Endodermal cell (in vitro differentiated cells): Measurements from ENCODE around the gene PPBP. TPM values are rescaled to one million over a fixed set of nuclear protein-coding genes. Genes with fewer than 3 reads are reported as not detected.

Experiments
- DNase-seq: peaks from one replicate; pipeline ENCODE4 v3.0.0-alpha.2; 2017
- H3K27ac ChIP-seq: 2 replicates; pipeline ENCODE4 v1.5.1; 2013; ENCODE audit warnings: mild to moderate bottlenecking, low read depth, low read length, moderate library complexity
- H3K27me3 ChIP-seq: 2 replicates; pipeline ENCODE4 v1.6.1; 2013; ENCODE audit warnings: mild to moderate bottlenecking, low read length, moderate library complexity; ENCODE audit not compliant: insufficient read depth, control insufficient read depth, poor library complexity, severe bottlenecking
- H3K36me3 ChIP-seq: 2 replicates; pipeline ENCODE4 v1.7.0; 2013; ENCODE audit warnings: mild to moderate bottlenecking, low read length, moderate library complexity; ENCODE audit not compliant: control insufficient read depth, insufficient read depth
- H3K4me1 ChIP-seq: one replicate; pipeline ENCODE4 v1.7.0; 2013; ENCODE audit warnings: low read length; ENCODE audit not compliant: control insufficient read depth, insufficient read depth
- H3K4me3 ChIP-seq: 2 replicates; pipeline ENCODE4 v1.5.1; 2013; ENCODE audit warnings: mild to moderate bottlenecking, low read length, moderate library complexity
- H3K9ac ChIP-seq: 2 replicates; pipeline ENCODE4 v1.6.1; 2013; ENCODE audit warnings: mild to moderate bottlenecking, low read length, moderate library complexity; ENCODE audit not compliant: poor library complexity, severe bottlenecking; ENCODE audit errors: extremely low read depth
- H3K9me3 ChIP-seq: 2 replicates; pipeline ENCODE4 v1.6.1; 2013; ENCODE audit warnings: mild to moderate bottlenecking, low read length, moderate library complexity; ENCODE audit not compliant: control insufficient read depth
- H3K27ac Mint-ChIP-seq: 2 replicates; pipeline ENCODE4 v1.8.0; 2020; ENCODE audit warnings: mixed read lengths
- H3K27me3 Mint-ChIP-seq: 2 replicates; pipeline ENCODE4 v1.8.0; 2021; ENCODE audit warnings: mild to moderate bottlenecking, mixed read lengths; ENCODE audit not compliant: insufficient read depth
- H3K36me3 Mint-ChIP-seq: 2 replicates; pipeline ENCODE4 v1.8.0; 2020; ENCODE audit warnings: low read depth, mixed read lengths
- H3K4me1 Mint-ChIP-seq: 2 replicates; pipeline ENCODE4 v1.8.0; 2020; ENCODE audit warnings: mixed read lengths
- H3K4me3 Mint-ChIP-seq: 2 replicates; pipeline ENCODE4 v1.8.0; 2020; ENCODE audit warnings: mild to moderate bottlenecking, moderate library complexity, mixed read lengths
- H3K9me3 Mint-ChIP-seq: 2 replicates; pipeline ENCODE4 v1.8.0; 2020; ENCODE audit warnings: mild to moderate bottlenecking, mixed read lengths
- CTCF ChIP-seq: fragments of 200-600 bp; sonication (generic); conservative IDR thresholded peaks from 2 replicates; pipeline ENCODE4 v1.5.0; 2021; ENCODE audit warnings: antibody characterized with exemption, mild to moderate bottlenecking
- WGBS, 2 experiments: methylation state at CpG; one replicate each; pipeline versions ENCODE4 v1.1.5 to v1.1.7; 2013; ENCODE audit warnings: missing lambda C conversion rate in 2 of 2, mixed read lengths in 1 of 2; ENCODE audit not compliant: insufficient coverage in 1 of 2, insufficient read length in 1 of 2; 5-methylcytosine and 5-hydroxymethylcytosine counted together
- total RNA-seq, 2 donors: library from RNA; stranded (reverse); fragmentation: NEBNext Ultra II Directional in 1 of 2; extraction: Animal tissue kit (Norgen Biotek cat#: 25700) in 1 of 2; gene quantifications; 2 replicates in 1 of 2; 3 replicates in 1 of 2; pipeline ENCODE4 v1.2.1, GENCODE V29; 2021

Gene PPBP
- total RNA-seq, 2 donors from 2014 or later, result not detected

- DNase-seq, result no peak
- H3K36me3 ChIP-seq, result no peaks in the 10 kb centered on the region
- no peaks in the 10 kb centered on the region for H3K9me3 ChIP-seq
- no peaks in the 10 kb centered on the region for H3K27me3 ChIP-seq
- Mint-ChIP-seq H3K4me1 (peaks cover 2% of the 10 kb centered on the region), H3K36me3 (no peaks in the 10 kb centered on the region), H3K4me3 (no peak overlapping the region), H3K9me3 (no peaks in the 10 kb centered on the region), H3K27ac (no peak overlapping the region), H3K27me3 (no peaks in the 10 kb centered on the region)
- no peak for TF ChIP-seq CTCF
- WGBS, 2 experiments, result 91 to 94% methylated on average over 2 to 3 of the region's 3 CpGs
- H3K9ac ChIP-seq, result no peak overlapping the region
- no peak overlapping the region for H3K27ac ChIP-seq
- no peak overlapping the region for H3K4me3 ChIP-seq
- H3K4me1 ChIP-seq, result no peaks in the 10 kb centered on the region
Measured at GRCh38 chr4:74018771-74019170, 30.8 kb upstream of the PPBP start.

- Mint-ChIP-seq H3K36me3 (no peaks in the 10 kb centered on the region), H3K4me1 (peaks cover 5% of the 10 kb centered on the region)
Measured at GRCh38 chr4:74018116-74018515, 30.1 kb upstream of the PPBP start.

GRCh38 chr4:74016068-74016467 lies 28.1 kb upstream of the PPBP start:
- no peak overlapping the region for H3K27ac Mint-ChIP-seq
- Histone ChIP-seq H3K36me3 (no peaks in the 10 kb centered on the region), H3K4me1 (no peaks in the 10 kb centered on the region), H3K4me3 (no peak overlapping the region), H3K27me3 (no peaks in the 10 kb centered on the region), H3K27ac (no peak overlapping the region), H3K9me3 (no peaks in the 10 kb centered on the region), H3K9ac (no peak overlapping the region)
- no peaks in the 10 kb centered on the region for H3K9me3 Mint-ChIP-seq
- 63 to 100% methylated on average over 1 of the region's 1 CpG for WGBS, 2 experiments
- no peak for DNase-seq
- no peaks in the 10 kb centered on the region for H3K36me3 Mint-ChIP-seq
- H3K27me3 Mint-ChIP-seq, result no peaks in the 10 kb centered on the region
- no peak for TF ChIP-seq CTCF
- peaks cover 5% of the 10 kb centered on the region for H3K4me1 Mint-ChIP-seq
- no peak overlapping the region for H3K4me3 Mint-ChIP-seq

More at GRCh38 chr4:74018116-74018515, 30.1 kb upstream of the PPBP start:
- no peaks in the 10 kb centered on the region for H3K27me3 Mint-ChIP-seq
- no peak overlapping the region for H3K9ac ChIP-seq
- H3K27ac ChIP-seq, result no peak overlapping the region
- H3K27me3 ChIP-seq, result no peaks in the 10 kb centered on the region
- TF ChIP-seq CTCF, result no peak
- H3K27ac Mint-ChIP-seq, result no peak overlapping the region
- H3K9me3 ChIP-seq, result no peaks in the 10 kb centered on the region
- no peaks in the 10 kb centered on the region for H3K4me1 ChIP-seq
- no peak overlapping the region for H3K4me3 ChIP-seq
- no peaks in the 10 kb centered on the region for H3K9me3 Mint-ChIP-seq
- H3K4me3 Mint-ChIP-seq, result no peak overlapping the region
- no peaks in the 10 kb centered on the region for H3K36me3 ChIP-seq
- no peak for DNase-seq
